Stimulated activated naive CD4-positive, alpha-beta T cell (primary cell): ENCODE results near the gene IQCF5.
"Not testable (repeated sequence)": the region's sequence is repeated elsewhere in the genome, so short reads cannot be mapped to it uniquely, and the experiment has no call there.

ENCODE experiments used
- DNase-seq, 6 experiments: peaks; one replicate each; lab custom pipeline; 2025; lab: John Stamatoyannopoulos, UW

Gene IQCF5

GRCh38 chr3:51875501-51875900, at the start of gene IQCF5:
Gene IQCF5, minus strand, starts transcription at chr3:51875601. Its CDS starts 70 bp downstream, at chr3:51875531.
- DNase-seq, result no peak

GRCh38 chr3:51921081-51921578, 45.7 kb upstream of the IQCF5 start:
- DNase-seq, result no peak

- DNase-seq, result no peak
Observed at GRCh38 chr3:51916418-51916817, 41.0 kb upstream of the IQCF5 start.

GRCh38 chr3:51908026-51908425, 32.6 kb upstream of the IQCF5 start:
- no peak for DNase-seq

- no peak for DNase-seq
Observed at GRCh38 chr3:51904034-51904823, 28.8 kb upstream of the IQCF5 start.

- DNase-seq, result not testable (repeated sequence)
Observed at GRCh38 chr3:51902361-51902760, 27.0 kb upstream of the IQCF5 start.

- DNase-seq, result not testable (repeated sequence)
Observed at GRCh38 chr3:51900043-51900442, 24.6 kb upstream of the IQCF5 start.

GRCh38 chr3:51897391-51897790, 22.0 kb upstream of the IQCF5 start:
- DNase-seq, result no peak

GRCh38 chr3:51896607-51897305, 21.4 kb upstream of the IQCF5 start:
- DNase-seq, result no peak

GRCh38 chr3:51894939-51895338, 19.5 kb upstream of the IQCF5 start:
- no peak for DNase-seq

- DNase-seq, result no peak
Observed at GRCh38 chr3:51894391-51894790, 19.0 kb upstream of the IQCF5 start.

- DNase-seq, result no peak
Observed at GRCh38 chr3:51891242-51892039, 16.0 kb upstream of the IQCF5 start.

- DNase-seq, result no peak
Observed at GRCh38 chr3:51888463-51889105, 13.2 kb upstream of the IQCF5 start.

GRCh38 chr3:51887620-51888019, 12.2 kb upstream of the IQCF5 start:
- DNase-seq, result no peak

GRCh38 chr3:51886447-51886846, 11.0 kb upstream of the IQCF5 start:
- DNase-seq, result no peak

- DNase-seq, result no peak
Observed at GRCh38 chr3:51879937-51880336, 4.5 kb upstream of the IQCF5 start.

GRCh38 chr3:51876186-51876585, 785 bp upstream of the IQCF5 start:
- DNase-seq, result no peak

- no peak for DNase-seq
Observed at GRCh38 chr3:51874889-51875288, 512 bp downstream of the IQCF5 start.

- no peak for DNase-seq
Observed at GRCh38 chr3:51874411-51874810, 990 bp downstream of the IQCF5 start.

- no peak for DNase-seq
Observed at GRCh38 chr3:51873876-51874275, 1.5 kb downstream of the IQCF5 start.

GRCh38 chr3:51873253-51873766, 2.1 kb downstream of the IQCF5 start:
- no peak for DNase-seq

GRCh38 chr3:51869304-51869703, 6.1 kb downstream of the IQCF5 start:
- no peak for DNase-seq
